NCI-H2227 treated with DMSO at 0.1 percent for 48 hours (cell line): ENCODE data around the gene TMEM150C.

ENCODE experiments used
- DNase-seq: peaks from one replicate; lab custom pipeline; 2025; lab: John Stamatoyannopoulos, UW

The TMEM150C gene

GRCh38 chr4:82561786-82562563 is at the start of gene TMEM150C:
Gene TMEM150C (minus strand): TSS chr4:82561988. CDS start chr4:82504657, 57,331 bp downstream.
- DNase-seq = peak; percentile 28

- DNase-seq = peak; percentile 59
Measured at GRCh38 chr4:82611527-82611926, 49.7 kb upstream of the TMEM150C start.

GRCh38 chr4:82610041-82610440 is 48.3 kb upstream of the TMEM150C start:
- no peak for DNase-seq

- no peak for DNase-seq
Measured at GRCh38 chr4:82606622-82607021, 44.8 kb upstream of the TMEM150C start.

GRCh38 chr4:82604522-82604921 is 42.7 kb upstream of the TMEM150C start:
- DNase-seq = no peak

- no peak for DNase-seq
Measured at GRCh38 chr4:82601242-82602015, 39.6 kb upstream of the TMEM150C start.

GRCh38 chr4:82599336-82599735 is 37.5 kb upstream of the TMEM150C start:
- DNase-seq = no peak

GRCh38 chr4:82594456-82594855 is 32.7 kb upstream of the TMEM150C start:
- DNase-seq = no peak

GRCh38 chr4:82593411-82593810 is 31.6 kb upstream of the TMEM150C start:
- DNase-seq = no peak

GRCh38 chr4:82592639-82593038 is 30.9 kb upstream of the TMEM150C start:
- DNase-seq = no peak

GRCh38 chr4:82591592-82591991 is 29.8 kb upstream of the TMEM150C start:
- no peak for DNase-seq

GRCh38 chr4:82589756-82590155 is 28.0 kb upstream of the TMEM150C start:
- DNase-seq = no peak

- DNase-seq = no peak
Measured at GRCh38 chr4:82588771-82589270, 27.0 kb upstream of the TMEM150C start.

- no peak for DNase-seq
Measured at GRCh38 chr4:82587826-82588540, 26.2 kb upstream of the TMEM150C start.

- DNase-seq = no peak
Measured at GRCh38 chr4:82585690-82586435, 24.1 kb upstream of the TMEM150C start.

GRCh38 chr4:82584931-82585330 is 23.1 kb upstream of the TMEM150C start:
- DNase-seq = no peak

- DNase-seq = peak; percentile 8
Measured at GRCh38 chr4:82583897-82584587, 22.3 kb upstream of the TMEM150C start.

GRCh38 chr4:82579932-82580331 is 18.1 kb upstream of the TMEM150C start:
- DNase-seq = no peak

GRCh38 chr4:82578935-82579334 is 17.1 kb upstream of the TMEM150C start:
- no peak for DNase-seq

- DNase-seq = no peak
Measured at GRCh38 chr4:82577451-82577850, 15.7 kb upstream of the TMEM150C start.

GRCh38 chr4:82569727-82570126 is 7.9 kb upstream of the TMEM150C start:
- DNase-seq = no peak
